Measurements from ENCODE around the gene ETNK2. TPM values are rescaled to one million over a fixed set of nuclear protein-coding genes. Genes with fewer than 3 reads are reported as not detected.

ETNK2 gene
- 9.4 and 10.8 TPM in 2 replicates for total RNA-seq (2014; rRNA removed; shearing (Covaris generic))

- no peaks in the 10 kb centered on the region for H3K36me3 ChIP-seq
- DNase-seq: peak; percentile 71 to 76
- no peaks in the 10 kb centered on the region for H3K9me3 ChIP-seq (replicated peaks)
- H3K4me3 ChIP-seq: peak within 1 kb of the TSS; percentile 73
- no peak within 1 kb of the TSS for H3K27ac ChIP-seq
- H3K4me1 ChIP-seq: no peaks in the 10 kb centered on the region; the same call in 1 of the 2 replicates
- H3K27me3 ChIP-seq: no peaks in the 10 kb centered on the region
These were observed at the start of gene ETNK2 for GRCh38 chr1:204151552-204152309. Gene ETNK2, minus strand, starts transcription at chr1:204152044. Its CDS starts 192 bp downstream, at chr1:204151852.

- Histone ChIP-seq H3K4me1 (peaks cover 10% of the 10 kb centered on the region; the same call in 1 of the 2 replicates), H3K27me3 (peaks cover 3% of the 10 kb centered on the region), H3K36me3 (no peaks in the 10 kb centered on the region), H3K4me3 (no peak overlapping the region), H3K27ac (no peak overlapping the region), H3K9me3 (replicated peaks) (no peaks in the 10 kb centered on the region; the same call in 1 of the 2 replicates)
- no peak for DNase-seq
These were observed 49.6 kb upstream of the ETNK2 start for GRCh38 chr1:204201348-204202040.

GRCh38 chr1:204199579-204199978 lies 47.7 kb upstream of the ETNK2 start:
- H3K36me3 ChIP-seq: no peaks in the 10 kb centered on the region
- no peaks in the 10 kb centered on the region; the same call in 1 of the 2 replicates for H3K27me3 ChIP-seq
- peaks cover 20% of the 10 kb centered on the region for H3K4me1 ChIP-seq
- DNase-seq: no peak
- H3K4me3 ChIP-seq: no peak overlapping the region
- no peak overlapping the region for H3K27ac ChIP-seq
- no peaks in the 10 kb centered on the region; the same call in 1 of the 2 replicates for H3K9me3 ChIP-seq (replicated peaks)

GRCh38 chr1:204198348-204199340 lies 46.8 kb upstream of the ETNK2 start:
- DNase-seq: peak; percentile 35 to 47
- no peaks in the 10 kb centered on the region; the same call in 1 of the 2 replicates for H3K27me3 ChIP-seq
- peaks cover 20% of the 10 kb centered on the region for H3K4me1 ChIP-seq
- H3K4me3 ChIP-seq: no peak overlapping the region
- no peaks in the 10 kb centered on the region for H3K36me3 ChIP-seq
- no peaks in the 10 kb centered on the region for H3K9me3 ChIP-seq (replicated peaks)
- H3K27ac ChIP-seq: 0 out of 2 replicates have a peak overlapping the region, but pooled peaks have one; percentile 4

- Histone ChIP-seq H3K36me3 (no peaks in the 10 kb centered on the region), H3K4me3 (no peak overlapping the region), H3K4me1 (peaks cover 20% of the 10 kb centered on the region), H3K9me3 (replicated peaks) (no peaks in the 10 kb centered on the region), H3K27me3 (no peaks in the 10 kb centered on the region; the same call in 1 of the 2 replicates), H3K27ac (no peak overlapping the region)
- no peak for DNase-seq
These were observed 45.2 kb upstream of the ETNK2 start for GRCh38 chr1:204197068-204197467.

GRCh38 chr1:204196068-204196795 lies 44.4 kb upstream of the ETNK2 start, which contains the start of gene KISS1:
Gene KISS1, minus strand, starts transcription at chr1:204196491. Its CDS starts 3,615 bp downstream, at chr1:204192876.
- DNase-seq: no peak
- H3K4me3 ChIP-seq: no peak within 1 kb of the TSS
- no peaks in the 10 kb centered on the region for H3K36me3 ChIP-seq
- H3K27ac ChIP-seq: no peak within 1 kb of the TSS; the same call in 1 of the 2 replicates
- H3K27me3 ChIP-seq: peaks cover 5% of the 10 kb centered on the region; the same call in 1 of the 2 replicates
- H3K4me1 ChIP-seq: peaks cover 20% of the 10 kb centered on the region
- no peaks in the 10 kb centered on the region for H3K9me3 ChIP-seq (replicated peaks)

GRCh38 chr1:204194771-204195170 lies 42.9 kb upstream of the ETNK2 start:
- Histone ChIP-seq H3K4me3 (no peak overlapping the region), H3K4me1 (peaks cover 23% of the 10 kb centered on the region), H3K36me3 (no peaks in the 10 kb centered on the region), H3K9me3 (replicated peaks) (no peaks in the 10 kb centered on the region), H3K27me3 (peaks cover 5% of the 10 kb centered on the region; the same call in 1 of the 2 replicates), H3K27ac (no peak overlapping the region)
- no peak for DNase-seq

GRCh38 chr1:204194080-204194479 lies 42.2 kb upstream of the ETNK2 start:
- Histone ChIP-seq H3K9me3 (replicated peaks) (no peaks in the 10 kb centered on the region), H3K4me1 (peaks cover 22% of the 10 kb centered on the region), H3K36me3 (no peaks in the 10 kb centered on the region), H3K27me3 (peaks cover 11% of the 10 kb centered on the region; the same call in 1 of the 2 replicates), H3K27ac (no peak overlapping the region), H3K4me3 (no peak overlapping the region)
- DNase-seq: no peak

- no peak overlapping the region for H3K27ac ChIP-seq
- DNase-seq: no peak
- H3K27me3 ChIP-seq: peaks cover 13% of the 10 kb centered on the region
- H3K36me3 ChIP-seq: no peaks in the 10 kb centered on the region
- no peak overlapping the region for H3K4me3 ChIP-seq
- peaks cover 14% of the 10 kb centered on the region for H3K4me1 ChIP-seq
- H3K9me3 ChIP-seq (replicated peaks): no peaks in the 10 kb centered on the region
These were observed 40.9 kb upstream of the ETNK2 start for GRCh38 chr1:204192589-204193352.

- no peak for DNase-seq
- peaks cover 19% of the 10 kb centered on the region for H3K27me3 ChIP-seq
- no peaks in the 10 kb centered on the region for H3K36me3 ChIP-seq
- no peak overlapping the region for H3K27ac ChIP-seq
- H3K4me1 ChIP-seq: peaks cover 14% of the 10 kb centered on the region
- no peak overlapping the region for H3K4me3 ChIP-seq
- H3K9me3 ChIP-seq (replicated peaks): no peaks in the 10 kb centered on the region
These were observed 40.2 kb upstream of the ETNK2 start for GRCh38 chr1:204192046-204192445.

GRCh38 chr1:204191456-204191855 lies 39.6 kb upstream of the ETNK2 start:
- H3K36me3 ChIP-seq: no peaks in the 10 kb centered on the region
- H3K4me3 ChIP-seq: no peak overlapping the region
- peaks cover 25% of the 10 kb centered on the region for H3K27me3 ChIP-seq
- peaks cover 13% of the 10 kb centered on the region for H3K4me1 ChIP-seq
- no peaks in the 10 kb centered on the region for H3K9me3 ChIP-seq (replicated peaks)
- H3K27ac ChIP-seq: no peak overlapping the region
- no peak for DNase-seq

GRCh38 chr1:204190212-204191211 lies 38.7 kb upstream of the ETNK2 start:
- Histone ChIP-seq H3K27ac (no peak overlapping the region), H3K4me1 (peaks cover 6% of the 10 kb centered on the region), H3K36me3 (no peaks in the 10 kb centered on the region), H3K9me3 (replicated peaks) (no peaks in the 10 kb centered on the region), H3K4me3 (no peak overlapping the region), H3K27me3 (peaks cover 26% of the 10 kb centered on the region)
- DNase-seq: no peak

Measured in SJCRH30 (cell line).